AG04450 (cell line): ENCODE data around the gene CACNA1A. TPM values are rescaled to one million over a fixed set of nuclear protein-coding genes. Genes with fewer than 3 reads are reported as not detected.

Experiments used
- CTCF ChIA-PET: fragments of 300-600, 350-600 bp; formaldehyde crosslinking; extraction: SDS; loops from one replicate; lab custom pipeline; 2022; ENCODE audit warnings: antibody characterized with exemption, inconsistent platforms; lab: Charles Lee
- POLR2A ChIA-PET: fragments of 350-600 bp; formaldehyde crosslinking; extraction: SDS; loops from one replicate; lab custom pipeline; 2021; ENCODE audit warnings: antibody characterized with exemption, inconsistent platforms; lab: Yijun Ruan, JAX
- DNase-seq: peaks from one replicate; pipeline ENCODE4 v3.0.0-alpha.2; 2011; ENCODE audit warnings: low read depth, low spot score
- H3K27ac ChIP-seq: one replicate; pipeline ENCODE4 v1.5.1; 2012; ENCODE audit warnings: low read depth, low read length, control low read depth
- H3K27me3 ChIP-seq: one replicate; pipeline ENCODE4 v1.6.0; 2012; ENCODE audit warnings: low read length; ENCODE audit not compliant: control insufficient read depth, insufficient read depth
- H3K4me3 ChIP-seq: 2 replicates; pipeline ENCODE4 v1.5.1; 2011; ENCODE audit warnings: mild to moderate bottlenecking, low read depth, low read length, control low read depth
- H3K9me3 ChIP-seq: 2 replicates; pipeline ENCODE4 v1.5.1; 2012; ENCODE audit warnings: low read length; ENCODE audit not compliant: control insufficient read depth, insufficient read depth
- polyA plus RNA-seq: library from polyadenylated mRNA; depleted of rRNA; stranded (reverse); fragments of >200 nt; gene quantifications from 2 replicates; pipeline ENCODE4 v1.2.3, GENCODE V29; 2011
- TF ChIP-seq, protein P1 (sequence below): IDR thresholded peaks from 2 replicates; pipeline ENCODE4 v1.5.1; 2011; ENCODE audit warnings: low read depth, low read length, control low read depth, inconsistent platforms

Gene CACNA1A
- polyA plus RNA-seq, 1 experiment, result 12.2 TPM

DNA sequence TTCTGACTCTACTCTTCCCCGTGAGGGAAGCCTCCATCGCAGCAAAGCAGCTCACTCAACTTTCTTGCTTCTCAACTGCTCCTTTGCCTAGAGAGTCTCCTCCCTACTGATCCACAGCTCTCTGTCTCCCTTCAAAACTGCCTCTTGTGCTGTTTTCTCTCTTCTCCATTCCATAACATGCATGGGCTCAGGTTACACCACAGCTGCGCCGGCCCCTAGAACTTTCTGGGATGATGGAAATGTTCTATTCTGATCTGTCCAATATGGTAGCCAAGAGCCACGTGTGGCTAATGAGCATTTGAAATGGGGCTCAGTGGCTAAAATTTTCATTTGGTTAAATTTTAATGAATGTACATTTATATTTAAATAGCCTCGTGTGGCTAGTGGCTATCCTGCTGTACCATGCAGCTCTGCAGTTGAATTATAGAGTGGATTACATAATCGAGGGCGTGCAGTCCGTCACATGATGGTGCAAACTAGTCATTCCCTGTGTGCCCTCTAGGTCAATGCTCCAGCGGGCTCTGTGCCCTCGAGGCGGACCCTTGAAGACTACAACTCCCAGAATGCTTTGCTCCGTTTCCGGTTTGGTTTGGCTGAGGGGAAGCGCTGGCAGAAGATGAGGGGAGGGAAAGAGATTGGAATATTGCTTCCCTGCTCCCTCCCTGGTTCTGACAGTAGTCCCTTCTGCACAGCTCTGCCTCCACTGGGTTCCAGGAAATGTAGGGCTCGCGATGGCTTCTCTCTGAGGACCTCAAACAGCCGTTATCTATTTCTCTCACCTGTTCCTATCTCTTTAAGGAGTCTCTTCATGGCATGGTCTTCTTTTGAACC lies 109.8 kb downstream of the CACNA1A start:
- no peaks in the 10 kb centered on the region for H3K27me3 ChIP-seq
- H3K27ac ChIP-seq, result peak overlapping the region; percentile 39
- TF ChIP-seq, protein P1, sequence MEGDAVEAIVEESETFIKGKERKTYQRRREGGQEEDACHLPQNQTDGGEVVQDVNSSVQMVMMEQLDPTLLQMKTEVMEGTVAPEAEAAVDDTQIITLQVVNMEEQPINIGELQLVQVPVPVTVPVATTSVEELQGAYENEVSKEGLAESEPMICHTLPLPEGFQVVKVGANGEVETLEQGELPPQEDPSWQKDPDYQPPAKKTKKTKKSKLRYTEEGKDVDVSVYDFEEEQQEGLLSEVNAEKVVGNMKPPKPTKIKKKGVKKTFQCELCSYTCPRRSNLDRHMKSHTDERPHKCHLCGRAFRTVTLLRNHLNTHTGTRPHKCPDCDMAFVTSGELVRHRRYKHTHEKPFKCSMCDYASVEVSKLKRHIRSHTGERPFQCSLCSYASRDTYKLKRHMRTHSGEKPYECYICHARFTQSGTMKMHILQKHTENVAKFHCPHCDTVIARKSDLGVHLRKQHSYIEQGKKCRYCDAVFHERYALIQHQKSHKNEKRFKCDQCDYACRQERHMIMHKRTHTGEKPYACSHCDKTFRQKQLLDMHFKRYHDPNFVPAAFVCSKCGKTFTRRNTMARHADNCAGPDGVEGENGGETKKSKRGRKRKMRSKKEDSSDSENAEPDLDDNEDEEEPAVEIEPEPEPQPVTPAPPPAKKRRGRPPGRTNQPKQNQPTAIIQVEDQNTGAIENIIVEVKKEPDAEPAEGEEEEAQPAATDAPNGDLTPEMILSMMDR, result no peak
- POLR2A ChIA-PET, result no interaction called here
- H3K9me3 ChIP-seq, result peaks cover 3% of the 10 kb centered on the region; the same call in 1 of the 2 replicates
- CTCF ChIA-PET, result interaction anchor here (0.9 to 1.3 kb wide), 2 partner anchors 193 to 325 kb away, joined by 3 read pairs; no protein-coding TSS in a partner anchor
- DNase-seq, result peak; percentile 33
- H3K4me3 ChIP-seq, result peak overlapping the region; percentile 10; the same call in 1 of the 2 replicates

DNA sequence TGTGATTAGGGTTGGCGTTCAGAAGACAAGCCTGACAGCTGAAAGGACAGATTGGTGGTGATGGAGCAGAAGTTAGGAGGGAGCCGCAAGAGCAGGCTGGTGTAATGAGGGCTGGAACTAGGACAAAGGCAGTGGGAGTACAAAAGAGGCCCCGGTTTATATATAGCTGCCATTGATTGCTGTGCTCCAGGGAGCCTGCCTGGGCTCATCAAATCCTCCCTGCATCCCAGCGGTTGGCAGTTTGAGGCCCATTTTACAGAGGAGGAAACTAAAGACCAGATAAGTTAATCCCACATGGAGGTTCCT lies 123.7 kb downstream of the CACNA1A start:
- POLR2A ChIA-PET, result no interaction called here
- CTCF ChIA-PET, result no interaction called here
- H3K9me3 ChIP-seq, result no peaks in the 10 kb centered on the region
- H3K27ac ChIP-seq, result no peak overlapping the region
- no peaks in the 10 kb centered on the region for H3K27me3 ChIP-seq
- DNase-seq, result no peak
- TF ChIP-seq, protein P1, result no peak
- no peak overlapping the region for H3K4me3 ChIP-seq

DNA sequence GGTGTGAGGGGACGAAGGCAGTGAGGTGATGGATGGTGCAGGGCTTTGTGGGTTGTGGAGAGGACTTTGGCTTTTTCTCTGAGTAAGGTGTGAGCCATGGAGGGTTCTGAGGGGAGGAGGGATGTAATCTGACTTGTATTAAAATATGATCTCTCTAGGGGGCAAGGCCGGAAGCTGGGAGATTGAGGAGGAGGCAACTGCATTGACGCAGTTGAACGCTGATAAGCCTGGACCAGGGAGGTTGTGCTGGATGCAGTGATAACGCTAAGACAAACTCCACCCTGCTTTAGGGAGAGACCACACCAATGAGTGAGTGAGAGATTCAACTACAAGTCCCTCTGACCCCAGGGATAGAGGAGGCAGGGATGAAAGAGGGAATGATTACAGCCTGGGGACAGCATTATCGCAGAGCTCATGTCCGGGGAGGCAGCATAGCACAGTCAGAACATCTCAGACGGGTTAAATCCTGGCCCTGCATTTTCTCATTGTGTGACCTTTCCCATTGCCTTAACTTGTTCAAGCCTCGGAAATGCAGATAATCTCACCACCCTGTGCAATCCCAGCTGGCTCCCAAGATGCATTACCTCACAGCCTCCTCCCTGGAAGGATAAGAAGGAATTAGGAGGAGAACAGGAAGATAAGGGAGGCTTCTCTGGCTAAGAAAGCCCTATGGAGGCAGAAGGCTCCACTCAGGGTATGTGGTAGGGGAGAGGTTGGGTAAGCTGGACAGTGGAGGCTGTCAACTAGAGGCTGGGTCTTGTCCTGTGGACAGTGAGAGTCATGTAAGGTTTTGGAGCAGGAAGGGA lies 124.2 kb downstream of the CACNA1A start:
- ChIA-PET POLR2A (no interaction called here), CTCF (no interaction called here)
- Histone ChIP-seq H3K4me3 (no peak overlapping the region), H3K27ac (no peak overlapping the region), H3K9me3 (no peaks in the 10 kb centered on the region), H3K27me3 (no peaks in the 10 kb centered on the region)
- TF ChIP-seq, protein P1, result no peak
- no peak for DNase-seq

DNA sequence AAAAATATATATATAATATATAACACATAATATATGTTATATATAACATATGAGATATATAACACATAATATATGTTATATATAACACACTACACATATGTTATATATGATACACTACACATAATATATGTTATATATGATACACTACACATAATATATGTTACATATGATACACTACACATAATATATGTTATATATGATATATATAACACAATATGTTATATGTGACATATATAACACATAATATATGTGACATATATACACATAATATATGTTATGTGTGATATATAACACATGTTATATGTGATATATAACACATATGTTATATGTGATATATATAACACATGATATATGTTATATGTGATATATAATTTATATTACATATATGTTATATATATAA lies 129.7 kb downstream of the CACNA1A start:
- CTCF ChIA-PET, result no interaction called here
- TF ChIP-seq, protein P1, result no peak
- POLR2A ChIA-PET, result no interaction called here
- no peak overlapping the region for H3K27ac ChIP-seq
- DNase-seq, result no peak
- no peaks in the 10 kb centered on the region for H3K27me3 ChIP-seq
- no peak overlapping the region for H3K4me3 ChIP-seq
- H3K9me3 ChIP-seq, result no peaks in the 10 kb centered on the region

DNA sequence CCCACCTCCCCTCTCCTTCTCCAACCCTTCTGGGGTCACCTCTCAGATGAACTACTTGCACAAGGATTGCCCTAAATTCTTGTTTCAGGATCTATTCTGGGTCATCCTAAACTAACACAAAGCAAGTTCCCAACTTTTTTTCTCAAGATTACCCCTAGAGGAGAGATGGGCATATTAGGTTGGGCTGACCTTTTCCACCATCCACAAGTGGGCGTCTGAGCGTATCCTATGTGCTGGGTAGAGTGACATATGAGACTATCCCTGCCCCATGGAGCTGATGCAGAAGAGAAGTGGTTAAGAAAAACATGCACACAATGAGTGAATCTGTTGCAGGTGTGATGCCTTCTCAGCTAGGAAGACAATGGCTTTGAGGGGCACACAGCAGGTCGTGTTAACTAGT lies 132.7 kb downstream of the CACNA1A start:
- ChIA-PET POLR2A (no interaction called here), CTCF (no interaction called here)
- TF ChIP-seq, protein P1, result no peak
- Histone ChIP-seq H3K27me3 (no peaks in the 10 kb centered on the region), H3K9me3 (no peaks in the 10 kb centered on the region), H3K4me3 (no peak overlapping the region), H3K27ac (no peak overlapping the region)
- DNase-seq, result no peak
